ENCODE measurements around the gene CPPED1. TPM values are rescaled to one million over a fixed set of nuclear protein-coding genes. Genes with fewer than 3 reads are reported as not detected.
A peak's percentile ranks its signal among the peaks of the same experiment; 100 is the strongest.

The CPPED1 gene
- total and polyA plus RNA-seq, 2 experiments from 2014 or later, result 27.2 to 28.6 TPM

GRCh38 chr16:12664164-12664733 lies 139.4 kb downstream of the CPPED1 start:
- no peak for DNase-seq (ENCODE audit: low spot score)
- TF ChIP-seq EZH2phosphoT487 (IDR thresholded peaks at IDR 0.05; ENCODE audit: low read depth, severe bottlenecking, unreplicated experiment), result no peak
- TF ChIP-seq EZH2 (IDR thresholded peaks at IDR 0.05; ENCODE audit: borderline replicate concordance), result no peak
- TF ChIP-seq CTCF (IDR thresholded peaks at IDR 0.05; ENCODE audit: poor library complexity), result no peak
- WGBS (ENCODE audit: low lambda C conversion rate, missing lambda C conversion rate), result 96% methylated on average over 9 of the region's 9 CpGs
- Histone ChIP-seq H2AFZ (no peak overlapping the region), H3K9me3 (ENCODE audit: low read depth) (peaks cover 8% of the 10 kb centered on the region), H3K4me3 (no peak overlapping the region), H3K9me2 (replicated peaks; ENCODE audit: insufficient read depth) (no peaks in the 10 kb centered on the region), H3K36me3 (replicated peaks; ENCODE audit: insufficient read depth, low read depth) (no peaks in the 10 kb centered on the region), H3K27ac (no peak overlapping the region), H4K20me1 (ENCODE audit: insufficient read depth, poor library complexity, severe bottlenecking) (no peaks in the 10 kb centered on the region), H3K4me1 (ENCODE audit: insufficient read depth) (no peaks in the 10 kb centered on the region), H3K79me2 (no peaks in the 10 kb centered on the region), H3K4me2 (no peak overlapping the region), H3K27me3 (no peaks in the 10 kb centered on the region)

GRCh38 chr16:12661656-12662172 lies 142.0 kb downstream of the CPPED1 start:
- no peaks in the 10 kb centered on the region for H3K27me3 ChIP-seq
- no peak overlapping the region for H3K4me2 ChIP-seq
- no peak overlapping the region for H2AFZ ChIP-seq
- no peaks in the 10 kb centered on the region for H3K9me2 ChIP-seq (replicated peaks; ENCODE audit: insufficient read depth)
- no peaks in the 10 kb centered on the region for H3K36me3 ChIP-seq (replicated peaks; ENCODE audit: insufficient read depth, low read depth)
- WGBS (ENCODE audit: low lambda C conversion rate, missing lambda C conversion rate), result 40% methylated on average over 10 of the region's 10 CpGs
- H3K9me3 ChIP-seq (ENCODE audit: low read depth), result no peaks in the 10 kb centered on the region
- H3K79me2 ChIP-seq, result no peaks in the 10 kb centered on the region
- H3K4me3 ChIP-seq, result no peak overlapping the region
- TF ChIP-seq EZH2phosphoT487 (IDR thresholded peaks at IDR 0.05; ENCODE audit: low read depth, severe bottlenecking, unreplicated experiment) (no peak), CTCF (IDR thresholded peaks at IDR 0.05; ENCODE audit: poor library complexity) (no peak), EZH2 (IDR thresholded peaks at IDR 0.05; ENCODE audit: borderline replicate concordance) (no peak)
- H3K27ac ChIP-seq, result no peak overlapping the region
- H4K20me1 ChIP-seq (ENCODE audit: insufficient read depth, poor library complexity, severe bottlenecking), result no peaks in the 10 kb centered on the region
- no peaks in the 10 kb centered on the region for H3K4me1 ChIP-seq (ENCODE audit: insufficient read depth)
- DNase-seq (ENCODE audit: low spot score), result peak; percentile 76

GRCh38 chr16:12659871-12660270 lies 143.8 kb downstream of the CPPED1 start:
- H3K36me3 ChIP-seq (replicated peaks; ENCODE audit: insufficient read depth, low read depth), result no peaks in the 10 kb centered on the region
- H3K27ac ChIP-seq, result no peak overlapping the region
- TF ChIP-seq EZH2 (IDR thresholded peaks at IDR 0.05; ENCODE audit: borderline replicate concordance) (no peak), CTCF (IDR thresholded peaks at IDR 0.05; ENCODE audit: poor library complexity) (no peak), EZH2phosphoT487 (IDR thresholded peaks at IDR 0.05; ENCODE audit: low read depth, severe bottlenecking, unreplicated experiment) (no peak)
- H3K79me2 ChIP-seq, result no peaks in the 10 kb centered on the region
- H3K4me2 ChIP-seq, result no peak overlapping the region
- WGBS (ENCODE audit: low lambda C conversion rate, missing lambda C conversion rate), result 75% methylated on average over 3 of the region's 3 CpGs
- no peaks in the 10 kb centered on the region for H3K9me3 ChIP-seq (ENCODE audit: low read depth)
- H4K20me1 ChIP-seq (ENCODE audit: insufficient read depth, poor library complexity, severe bottlenecking), result no peaks in the 10 kb centered on the region
- H3K4me3 ChIP-seq, result no peak overlapping the region
- H3K9me2 ChIP-seq (replicated peaks; ENCODE audit: insufficient read depth), result no peaks in the 10 kb centered on the region
- H3K27me3 ChIP-seq, result no peaks in the 10 kb centered on the region
- no peaks in the 10 kb centered on the region for H3K4me1 ChIP-seq (ENCODE audit: insufficient read depth)
- no peak overlapping the region for H2AFZ ChIP-seq
- no peak for DNase-seq (ENCODE audit: low spot score)

Data from hepatocyte (in vitro differentiated cells).